Measurements from ENCODE around the gene RNF157. TPM values are rescaled to one million over a fixed set of nuclear protein-coding genes. Genes with fewer than 3 reads are reported as not detected.

RNF157 gene
- total and polyA plus RNA-seq, 2 of the 13 experiments (the other 11 are each of a cell fraction or from before 2014, with no cell fraction given), result 0.44 to 1.5 TPM

DNA sequence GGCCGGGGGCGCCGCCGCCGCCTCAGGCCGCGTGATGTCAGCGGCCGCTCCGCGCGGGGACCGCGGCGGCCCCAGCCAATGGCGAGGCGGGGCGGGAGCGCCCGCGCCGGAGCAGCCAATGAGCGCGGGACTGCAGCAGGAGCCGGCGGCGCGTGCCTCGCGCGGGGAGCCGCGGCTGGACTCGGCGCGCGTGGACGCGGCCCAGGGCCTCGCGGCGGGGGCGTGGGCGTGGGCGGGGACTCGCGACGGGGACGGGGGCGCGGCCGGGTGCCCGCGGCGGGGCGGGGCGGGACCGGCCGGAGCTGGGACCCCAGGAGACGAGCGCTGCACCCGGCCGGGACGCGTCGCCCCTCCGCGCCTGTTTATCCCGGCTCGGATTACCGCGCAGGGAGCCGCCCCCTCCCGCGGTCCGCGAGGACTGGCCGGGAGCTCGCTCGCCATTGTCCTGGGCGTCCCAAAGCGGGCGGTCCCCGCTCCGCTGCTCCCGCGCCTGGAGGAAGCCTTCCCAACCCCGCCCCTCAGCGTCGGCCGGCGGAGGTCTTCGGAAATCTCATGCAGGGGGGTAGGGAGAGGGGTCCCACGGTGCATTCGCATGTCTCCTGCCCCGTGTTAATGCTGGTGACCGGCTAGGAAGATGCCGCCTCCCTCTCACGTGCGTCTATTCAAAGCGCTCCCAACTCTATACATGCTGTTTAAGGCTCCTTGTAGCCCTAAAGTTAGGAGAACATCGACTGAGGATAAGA is at the start of gene RNF157 (continued):
- TF ChIP-seq FLYWCH1 (CRISPR knock-in tag; IDR thresholded peaks at IDR 0.05), result no peak
- TF ChIP-seq, protein P1, sequence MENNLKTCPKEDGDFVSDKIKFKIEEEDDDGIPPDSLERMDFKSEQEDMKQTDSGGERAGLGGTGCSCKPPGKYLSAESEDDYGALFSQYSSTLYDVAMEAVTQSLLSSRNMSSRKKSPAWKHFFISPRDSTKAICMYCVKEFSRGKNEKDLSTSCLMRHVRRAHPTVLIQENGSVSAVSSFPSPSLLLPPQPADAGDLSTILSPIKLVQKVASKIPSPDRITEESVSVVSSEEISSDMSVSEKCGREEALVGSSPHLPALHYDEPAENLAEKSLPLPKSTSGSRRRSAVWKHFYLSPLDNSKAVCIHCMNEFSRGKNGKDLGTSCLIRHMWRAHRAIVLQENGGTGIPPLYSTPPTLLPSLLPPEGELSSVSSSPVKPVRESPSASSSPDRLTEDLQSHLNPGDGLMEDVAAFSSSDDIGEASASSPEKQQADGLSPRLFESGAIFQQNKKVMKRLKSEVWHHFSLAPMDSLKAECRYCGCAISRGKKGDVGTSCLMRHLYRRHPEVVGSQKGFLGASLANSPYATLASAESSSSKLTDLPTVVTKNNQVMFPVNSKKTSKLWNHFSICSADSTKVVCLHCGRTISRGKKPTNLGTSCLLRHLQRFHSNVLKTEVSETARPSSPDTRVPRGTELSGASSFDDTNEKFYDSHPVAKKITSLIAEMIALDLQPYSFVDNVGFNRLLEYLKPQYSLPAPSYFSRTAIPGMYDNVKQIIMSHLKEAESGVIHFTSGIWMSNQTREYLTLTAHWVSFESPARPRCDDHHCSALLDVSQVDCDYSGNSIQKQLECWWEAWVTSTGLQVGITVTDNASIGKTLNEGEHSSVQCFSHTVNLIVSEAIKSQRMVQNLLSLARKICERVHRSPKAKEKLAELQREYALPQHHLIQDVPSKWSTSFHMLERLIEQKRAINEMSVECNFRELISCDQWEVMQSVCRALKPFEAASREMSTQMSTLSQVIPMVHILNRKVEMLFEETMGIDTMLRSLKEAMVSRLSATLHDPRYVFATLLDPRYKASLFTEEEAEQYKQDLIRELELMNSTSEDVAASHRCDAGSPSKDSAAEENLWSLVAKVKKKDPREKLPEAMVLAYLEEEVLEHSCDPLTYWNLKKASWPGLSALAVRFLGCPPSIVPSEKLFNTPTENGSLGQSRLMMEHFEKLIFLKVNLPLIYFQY (CRISPR knock-in tag; IDR thresholded peaks at IDR 0.05; ENCODE audit: borderline replicate concordance), result no peak
- no peak for TF ChIP-seq TOPORS (CRISPR knock-in tag; IDR thresholded peaks at IDR 0.05)
- TF ChIP-seq TGIF2 (CRISPR knock-in tag; IDR thresholded peaks at IDR 0.05), result no peak
- TF ChIP-seq, protein P2, sequence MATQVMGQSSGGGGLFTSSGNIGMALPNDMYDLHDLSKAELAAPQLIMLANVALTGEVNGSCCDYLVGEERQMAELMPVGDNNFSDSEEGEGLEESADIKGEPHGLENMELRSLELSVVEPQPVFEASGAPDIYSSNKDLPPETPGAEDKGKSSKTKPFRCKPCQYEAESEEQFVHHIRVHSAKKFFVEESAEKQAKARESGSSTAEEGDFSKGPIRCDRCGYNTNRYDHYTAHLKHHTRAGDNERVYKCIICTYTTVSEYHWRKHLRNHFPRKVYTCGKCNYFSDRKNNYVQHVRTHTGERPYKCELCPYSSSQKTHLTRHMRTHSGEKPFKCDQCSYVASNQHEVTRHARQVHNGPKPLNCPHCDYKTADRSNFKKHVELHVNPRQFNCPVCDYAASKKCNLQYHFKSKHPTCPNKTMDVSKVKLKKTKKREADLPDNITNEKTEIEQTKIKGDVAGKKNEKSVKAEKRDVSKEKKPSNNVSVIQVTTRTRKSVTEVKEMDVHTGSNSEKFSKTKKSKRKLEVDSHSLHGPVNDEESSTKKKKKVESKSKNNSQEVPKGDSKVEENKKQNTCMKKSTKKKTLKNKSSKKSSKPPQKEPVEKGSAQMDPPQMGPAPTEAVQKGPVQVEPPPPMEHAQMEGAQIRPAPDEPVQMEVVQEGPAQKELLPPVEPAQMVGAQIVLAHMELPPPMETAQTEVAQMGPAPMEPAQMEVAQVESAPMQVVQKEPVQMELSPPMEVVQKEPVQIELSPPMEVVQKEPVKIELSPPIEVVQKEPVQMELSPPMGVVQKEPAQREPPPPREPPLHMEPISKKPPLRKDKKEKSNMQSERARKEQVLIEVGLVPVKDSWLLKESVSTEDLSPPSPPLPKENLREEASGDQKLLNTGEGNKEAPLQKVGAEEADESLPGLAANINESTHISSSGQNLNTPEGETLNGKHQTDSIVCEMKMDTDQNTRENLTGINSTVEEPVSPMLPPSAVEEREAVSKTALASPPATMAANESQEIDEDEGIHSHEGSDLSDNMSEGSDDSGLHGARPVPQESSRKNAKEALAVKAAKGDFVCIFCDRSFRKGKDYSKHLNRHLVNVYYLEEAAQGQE (IDR thresholded peaks at IDR 0.05; ENCODE audit: borderline replicate concordance in 1 of 2, low read depth in 1 of 2, low read length in 2 of 2), result no peak
- TF ChIP-seq PRPF4 (IDR thresholded peaks at IDR 0.05; ENCODE audit: low read depth, low read length, poor library complexity, severe bottlenecking), result no peak
- no peak for TF ChIP-seq HOXA9 (CRISPR knock-in tag; IDR thresholded peaks at IDR 0.05; ENCODE audit: borderline replicate concordance)
- TF ChIP-seq ZNF672 (CRISPR knock-in tag; IDR thresholded peaks at IDR 0.05), result no peak
- no peak for TF ChIP-seq MEIS1 (CRISPR knock-in tag; IDR thresholded peaks at IDR 0.05; ENCODE audit: borderline replicate concordance)
- peak; percentile 44 for TF ChIP-seq ZNF883 (CRISPR knock-in tag; IDR thresholded peaks at IDR 0.05; ENCODE audit: not compliant biosample characterization)
- peak; percentile 73; the same call in 1 of the 2 replicates for TF ChIP-seq SIX1 (CRISPR knock-in tag; IDR thresholded peaks at IDR 0.05; ENCODE audit: borderline replicate concordance)
- TF ChIP-seq, protein P3, sequence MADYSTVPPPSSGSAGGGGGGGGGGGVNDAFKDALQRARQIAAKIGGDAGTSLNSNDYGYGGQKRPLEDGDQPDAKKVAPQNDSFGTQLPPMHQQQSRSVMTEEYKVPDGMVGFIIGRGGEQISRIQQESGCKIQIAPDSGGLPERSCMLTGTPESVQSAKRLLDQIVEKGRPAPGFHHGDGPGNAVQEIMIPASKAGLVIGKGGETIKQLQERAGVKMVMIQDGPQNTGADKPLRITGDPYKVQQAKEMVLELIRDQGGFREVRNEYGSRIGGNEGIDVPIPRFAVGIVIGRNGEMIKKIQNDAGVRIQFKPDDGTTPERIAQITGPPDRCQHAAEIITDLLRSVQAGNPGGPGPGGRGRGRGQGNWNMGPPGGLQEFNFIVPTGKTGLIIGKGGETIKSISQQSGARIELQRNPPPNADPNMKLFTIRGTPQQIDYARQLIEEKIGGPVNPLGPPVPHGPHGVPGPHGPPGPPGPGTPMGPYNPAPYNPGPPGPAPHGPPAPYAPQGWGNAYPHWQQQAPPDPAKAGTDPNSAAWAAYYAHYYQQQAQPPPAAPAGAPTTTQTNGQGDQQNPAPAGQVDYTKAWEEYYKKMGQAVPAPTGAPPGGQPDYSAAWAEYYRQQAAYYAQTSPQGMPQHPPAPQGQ (CRISPR knock-in tag; IDR thresholded peaks at IDR 0.05; ENCODE audit: borderline replicate concordance), result no peak
- no peak for TF ChIP-seq KAT7 (CRISPR knock-in tag; IDR thresholded peaks at IDR 0.05; ENCODE audit: borderline replicate concordance)
